Lower leg skin (tissue), 4 donors: ENCODE measurements around the gene ADA. TPM values are rescaled to one million over a fixed set of nuclear protein-coding genes. Genes with fewer than 3 reads are reported as not detected.

Experiments used
- DNase-seq, 2 donors: peaks; one replicate each; pipeline ENCODE4 v3.0.0-alpha.2; 2019; ENCODE audit warnings: low spot score in 2 of 2
- H3K4me3 ChIP-seq: fragments of 200-600 bp; sonication (generic); 2 replicates; pipeline ENCODE4 v1.5.1; 2017; ENCODE audit warnings: mild to moderate bottlenecking, low read depth; ENCODE audit not compliant: poor library complexity, severe bottlenecking
- CTCF ChIP-seq, 3 donors: fragments of 450-650 bp; IDR thresholded peaks; one replicate each; pipeline ENCODE4 v1.5.1; 2016; ENCODE audit warnings: antibody characterized with exemption in 3 of 3, mild to moderate bottlenecking in 3 of 3, moderate library complexity in 2 of 3
- POLR2A ChIP-seq, 2 donors: fragments of 450-650 bp; IDR thresholded peaks; one replicate each; pipeline ENCODE4 v1.6.1; 2016 to 2017; ENCODE audit warnings: antibody characterized with exemption in 2 of 2, mild to moderate bottlenecking in 1 of 2, moderate library complexity in 1 of 2
- WGBS, 2 donors: methylation state at CpG; one replicate each; pipeline ENCODE4 v1.1.5; 2018; 5-methylcytosine and 5-hydroxymethylcytosine counted together
- intact Hi-C: fragments of 100-400 bp; cut with DNase I; formaldehyde crosslinking; loops from one replicate; pipeline ENCODE4 v1.15.0; 2023; ENCODE audit warnings: low total_unique reads
- total RNA-seq, 4 donors: library from RNA; depleted of rRNA; stranded (reverse); fragments of >200 nt; gene quantifications; one replicate each; pipeline ENCODE4 v1.1.0, GENCODE V29; 2016

ADA gene
- total RNA-seq, 4 donors from 2014 or later = 4.3 to 14.8 (median 6.5) TPM

GRCh38 chr20:44597930-44598329 is 53.6 kb downstream of the ADA start:
- TF ChIP-seq CTCF (IDR thresholded peaks at IDR 0.05) (no peak), POLR2A (IDR thresholded peaks at IDR 0.05) (no peak)
- WGBS, 2 donors = 45 to 61% methylated on average over 4 of the region's 4 CpGs
- DNase-seq = no peak
- H3K4me3 ChIP-seq = no peak overlapping the region
- intact Hi-C loops = no loop called here

GRCh38 chr20:44597516-44597915 is 54.0 kb downstream of the ADA start:
- 67 to 76% methylated on average over 4 of the region's 4 CpGs for WGBS, 2 donors
- H3K4me3 ChIP-seq = no peak overlapping the region
- DNase-seq = no peak
- TF ChIP-seq POLR2A (IDR thresholded peaks at IDR 0.05) (no peak), CTCF (IDR thresholded peaks at IDR 0.05) (no peak)
- intact Hi-C loops = no loop called here

GRCh38 chr20:44596876-44597275 is 54.6 kb downstream of the ADA start:
- 85 to 94% methylated on average over 3 of the region's 3 CpGs for WGBS, 2 donors
- TF ChIP-seq POLR2A (IDR thresholded peaks at IDR 0.05) = no peak
- no peak for TF ChIP-seq CTCF (IDR thresholded peaks at IDR 0.05)
- intact Hi-C loops = no loop called here
- H3K4me3 ChIP-seq = no peak overlapping the region
- no peak for DNase-seq

- 91 to 94% methylated on average over 4 of the region's 4 CpGs for WGBS, 2 donors
- intact Hi-C loops = no loop called here
- no peak for DNase-seq
- TF ChIP-seq POLR2A (IDR thresholded peaks at IDR 0.05) = no peak
- no peak for TF ChIP-seq CTCF (IDR thresholded peaks at IDR 0.05)
- H3K4me3 ChIP-seq = no peak overlapping the region
These were observed 55.5 kb downstream of the ADA start for GRCh38 chr20:44596010-44596409.

GRCh38 chr20:44594730-44595129 is 56.8 kb downstream of the ADA start:
- TF ChIP-seq CTCF (IDR thresholded peaks at IDR 0.05) (no peak), POLR2A (IDR thresholded peaks at IDR 0.05) (no peak)
- intact Hi-C loops = no loop called here
- no peak overlapping the region for H3K4me3 ChIP-seq
- 0 to 17% methylated on average over 1 of the region's 1 CpG for WGBS, 2 donors
- DNase-seq = no peak

GRCh38 chr20:44593751-44594150 is 57.7 kb downstream of the ADA start:
- 69 to 74% methylated on average over 2 of the region's 2 CpGs for WGBS, 2 donors
- intact Hi-C loops = no loop called here
- TF ChIP-seq CTCF (IDR thresholded peaks at IDR 0.05) (no peak), POLR2A (IDR thresholded peaks at IDR 0.05) (no peak)
- no peak for DNase-seq
- H3K4me3 ChIP-seq = no peak overlapping the region
